Fibroblast of gingiva (primary cell): ENCODE results near the gene OPHN1.
"Not testable (repeated sequence)": the region's sequence is repeated elsewhere in the genome, so short reads cannot be mapped to it uniquely, and the experiment has no call there.

Experiments used
- DNase-seq: peaks from one replicate; pipeline ENCODE4 v3.0.0-alpha.2; 2011; ENCODE audit warnings: low read depth

The OPHN1 gene

DNA sequence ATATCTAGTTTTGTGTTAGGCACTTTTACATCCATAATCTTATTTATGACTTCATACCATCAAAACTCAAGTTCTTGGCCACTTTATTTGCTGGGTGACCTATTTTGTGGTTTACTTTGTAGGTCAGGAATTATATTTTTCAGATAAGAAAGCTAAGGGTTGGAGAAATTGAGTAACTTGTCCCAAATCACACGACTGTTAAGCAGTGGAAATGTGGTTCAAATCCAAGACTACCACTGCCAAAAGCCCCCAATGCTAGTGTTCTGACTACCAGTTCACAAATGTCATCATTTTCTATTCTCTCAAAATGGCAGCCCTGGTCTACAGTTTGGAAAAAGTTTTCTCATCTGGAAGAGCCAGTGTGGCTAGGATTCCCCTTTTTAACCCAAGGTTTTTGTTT is 74.6 kb downstream of the OPHN1 start:
- DNase-seq = no peak

DNA sequence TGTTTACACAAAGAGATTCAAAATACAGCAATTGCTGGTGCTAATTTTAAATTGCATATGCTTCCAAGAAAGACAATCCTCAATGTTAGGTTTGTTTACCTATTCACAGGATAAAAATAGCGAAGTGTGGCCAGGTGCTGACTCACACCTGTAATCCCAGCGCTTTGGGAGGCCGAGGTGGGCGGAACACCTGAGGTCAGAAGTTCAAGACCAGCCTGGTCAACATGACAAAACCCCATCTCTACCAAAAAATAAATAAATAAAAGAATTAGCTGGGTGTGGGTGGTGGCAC is 77.7 kb downstream of the OPHN1 start:
- no peak for DNase-seq

DNA sequence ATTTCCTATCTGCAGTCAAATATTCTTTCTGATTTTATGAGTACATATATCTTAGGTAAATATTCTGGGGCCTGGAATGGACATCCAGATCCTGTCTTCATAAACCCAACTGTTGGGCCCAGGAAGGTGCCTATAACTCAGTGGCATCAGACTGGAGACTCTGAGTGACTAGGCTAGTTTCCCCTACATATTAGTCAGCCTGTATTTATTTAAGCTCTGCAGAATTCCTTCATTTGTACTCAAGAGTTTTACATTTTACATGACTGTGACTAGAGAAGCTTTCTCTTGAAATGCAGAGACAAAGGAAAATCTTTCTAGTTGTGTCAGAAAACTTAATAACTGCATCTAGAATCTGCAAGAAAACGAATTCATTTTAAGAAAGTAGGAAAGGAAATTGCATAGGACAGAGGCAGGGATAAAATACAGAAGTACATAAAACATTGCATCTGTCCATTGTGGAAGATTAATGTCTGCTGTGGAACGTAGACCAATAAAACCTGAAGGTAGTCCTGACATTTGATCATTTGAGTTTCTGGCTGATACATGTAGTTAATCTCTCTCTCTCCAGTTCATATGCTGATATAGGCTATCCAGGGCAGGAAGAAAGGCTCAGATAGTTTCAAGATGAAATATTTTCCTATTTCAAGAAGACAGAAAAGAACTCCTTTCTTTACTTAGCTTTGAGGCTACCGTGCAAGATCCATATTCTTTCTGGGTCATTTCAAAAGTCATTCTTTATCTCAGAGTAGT is 78.2 kb downstream of the OPHN1 start:
- DNase-seq = no peak

DNA sequence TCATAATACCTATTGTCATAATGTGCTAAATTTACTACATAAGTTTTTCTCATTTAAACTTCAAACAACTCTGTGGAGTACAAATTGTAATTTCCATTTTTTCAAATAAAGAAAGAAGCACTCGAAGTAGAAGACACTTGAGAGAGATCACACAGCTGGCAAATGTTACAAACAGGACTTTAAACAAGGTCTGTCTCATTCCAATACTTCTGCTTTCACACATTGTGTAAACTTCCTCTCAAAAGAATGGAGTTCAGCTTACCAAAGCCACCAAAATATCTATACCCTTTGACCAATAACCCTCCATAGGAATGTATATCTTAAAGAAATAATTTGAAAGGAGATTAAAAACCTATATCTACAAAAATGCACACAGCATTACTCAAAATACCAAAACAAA is 88.3 kb downstream of the OPHN1 start:
- DNase-seq = no peak

DNA sequence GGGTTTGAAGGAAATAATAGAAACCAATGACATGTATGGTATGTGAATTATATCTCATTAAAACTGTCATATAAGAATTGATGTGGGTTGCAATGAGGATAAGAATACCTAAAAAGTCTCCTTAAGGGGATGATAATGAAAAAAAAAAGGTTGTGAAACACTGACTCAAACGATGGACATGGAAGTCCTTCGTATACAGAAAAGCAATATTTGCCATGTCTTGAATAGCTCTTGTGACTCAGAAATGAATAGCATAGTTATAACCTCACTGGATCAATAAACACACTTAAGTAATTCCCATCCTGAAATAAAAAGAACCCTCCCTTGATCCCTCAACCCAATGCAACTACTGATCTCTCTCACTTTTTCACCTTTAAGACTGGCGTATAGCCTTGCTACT is 89.7 kb downstream of the OPHN1 start:
- no peak for DNase-seq

DNA sequence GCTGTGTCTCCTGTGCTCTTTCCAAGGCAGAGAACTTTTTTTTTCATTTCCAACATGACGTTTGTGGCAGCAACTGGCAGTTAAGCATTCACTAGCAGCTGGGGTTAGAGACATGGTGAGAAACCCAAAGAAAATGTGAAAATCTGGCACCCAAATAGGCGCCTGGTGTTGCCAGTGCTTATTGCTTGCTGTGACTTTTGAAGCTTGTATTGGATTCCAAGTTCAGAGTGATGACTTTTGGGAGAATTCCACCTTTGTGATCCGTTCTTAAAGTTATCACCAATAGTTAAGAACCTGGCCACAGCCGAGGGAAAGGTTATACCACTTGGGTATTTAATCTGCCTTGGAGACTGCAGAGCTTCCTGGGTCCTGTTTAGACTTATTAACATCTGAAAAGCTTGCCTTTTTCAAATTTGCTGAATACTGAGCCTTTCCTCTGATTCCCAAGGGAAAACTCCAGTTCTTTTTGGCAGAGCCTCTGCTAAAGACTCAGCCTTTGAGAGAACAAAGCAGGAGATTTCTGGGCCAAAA is 101.0 kb downstream of the OPHN1 start:
- DNase-seq = peak; percentile 22

DNA sequence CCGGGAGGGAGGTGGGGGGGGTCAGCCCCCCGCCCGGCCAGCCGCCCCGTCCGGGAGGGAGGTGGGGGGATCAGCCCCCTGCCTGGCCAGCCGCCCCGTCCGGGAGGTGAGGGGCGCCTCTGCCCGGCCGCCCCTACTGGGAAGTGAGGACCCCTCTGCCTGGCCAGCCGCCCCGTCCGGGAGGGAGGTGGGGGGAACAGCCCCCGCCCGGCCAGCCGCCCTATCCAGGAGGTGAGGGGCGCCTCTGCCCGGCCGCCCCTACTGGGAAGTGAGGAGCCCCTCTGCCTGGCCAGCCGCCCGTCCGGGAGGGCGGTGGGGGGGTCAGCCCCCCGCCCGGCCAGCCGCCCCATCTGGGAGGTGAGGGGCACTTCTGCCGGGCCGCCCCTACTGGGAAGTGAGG is 106.5 kb downstream of the OPHN1 start:
- DNase-seq = not testable (repeated sequence)

DNA sequence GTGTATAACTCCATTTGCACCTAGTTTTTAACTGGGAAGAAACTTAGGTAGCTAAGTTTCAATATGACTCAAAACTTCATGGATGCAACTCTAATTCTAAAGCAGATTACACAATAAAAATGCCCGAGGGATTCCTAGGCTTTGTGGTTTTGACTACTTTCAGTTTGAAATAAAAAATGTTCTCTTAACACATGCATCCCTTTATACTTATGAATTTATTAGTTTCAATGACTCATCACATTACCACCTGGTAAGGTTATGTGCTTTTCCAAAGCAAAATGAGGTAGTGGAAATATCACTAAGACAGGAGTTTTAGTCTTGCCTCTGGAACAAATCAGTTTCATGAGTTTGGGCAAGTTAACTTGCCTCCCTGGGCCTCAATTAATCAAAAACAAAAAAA is 125.5 kb downstream of the OPHN1 start:
- peak; percentile 69 for DNase-seq

DNA sequence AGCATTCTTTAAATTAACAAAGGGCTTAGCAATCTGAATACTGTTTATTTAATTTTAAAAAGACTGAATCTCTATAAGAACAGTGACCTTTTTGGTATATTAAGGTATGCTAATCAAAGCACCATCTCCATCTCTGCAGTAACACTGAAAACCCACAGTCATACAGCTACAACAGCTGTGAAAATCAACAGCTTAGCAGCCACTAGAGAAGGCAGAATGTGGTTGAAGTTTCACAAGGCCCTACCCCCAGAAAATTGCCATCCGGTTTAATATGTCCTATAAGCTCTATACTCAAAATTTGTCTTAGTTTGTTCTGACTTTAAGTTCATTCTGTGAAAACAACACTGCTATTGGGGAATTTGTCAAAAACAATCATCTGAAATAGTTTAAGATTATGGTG is 128.7 kb downstream of the OPHN1 start:
- DNase-seq = no peak

DNA sequence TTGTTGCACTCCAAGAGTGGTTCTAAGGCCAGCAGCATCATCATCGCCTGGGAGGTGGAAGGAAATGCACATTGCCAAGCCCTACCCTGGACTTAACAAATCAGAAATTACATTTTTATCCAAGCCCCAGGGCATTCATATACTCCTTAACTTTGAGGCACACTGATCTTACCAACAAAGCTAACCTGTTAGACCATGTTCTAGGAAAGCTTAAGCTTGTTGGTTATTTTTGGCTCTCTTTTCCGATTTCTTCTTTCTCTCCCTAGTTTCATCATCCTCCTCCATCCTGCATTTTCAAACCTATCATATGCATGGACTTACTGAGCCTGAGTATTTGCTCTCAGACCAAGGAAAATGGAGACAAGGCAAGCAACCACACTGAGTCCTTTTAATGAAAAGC is 133.4 kb downstream of the OPHN1 start:
- DNase-seq = peak; percentile 5

DNA sequence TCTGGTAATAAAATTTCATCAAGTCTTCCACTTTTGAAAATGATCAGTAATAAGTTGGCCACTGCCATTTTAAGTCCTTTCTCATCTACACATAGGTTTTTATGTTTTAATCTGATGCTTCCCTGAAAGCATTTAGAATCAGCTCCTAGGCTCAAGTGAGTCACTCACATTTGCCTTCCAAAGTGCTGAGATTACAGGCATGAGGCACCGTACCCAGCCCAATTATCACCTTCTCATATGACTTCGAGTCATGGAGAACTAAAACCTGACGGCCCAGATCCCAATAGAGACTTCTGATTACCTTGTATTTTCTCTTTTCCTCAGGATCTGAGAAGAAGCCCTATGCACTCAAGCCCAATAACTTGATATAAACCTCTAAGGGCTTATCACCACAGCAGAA is 140.8 kb downstream of the OPHN1 start:
- DNase-seq = no peak

DNA sequence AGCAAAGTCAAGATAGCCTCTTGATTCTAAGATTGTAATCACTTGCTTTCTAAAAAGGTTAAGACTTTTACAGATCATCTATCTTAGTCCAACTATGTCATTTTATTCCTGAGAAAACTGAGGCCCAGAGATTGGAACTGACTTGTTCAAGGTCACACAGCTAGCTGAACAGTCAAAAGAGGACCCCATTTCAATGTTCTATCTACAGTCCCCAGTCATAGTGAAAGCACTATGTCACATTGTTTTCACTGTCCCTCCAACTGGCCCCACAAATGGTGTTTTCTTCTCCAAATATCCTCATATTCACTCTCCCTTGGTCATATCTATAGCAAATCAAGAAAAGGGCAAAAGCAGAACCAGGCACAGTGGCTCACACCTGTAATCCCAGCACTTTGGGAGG is 145.2 kb downstream of the OPHN1 start:
- no peak for DNase-seq

DNA sequence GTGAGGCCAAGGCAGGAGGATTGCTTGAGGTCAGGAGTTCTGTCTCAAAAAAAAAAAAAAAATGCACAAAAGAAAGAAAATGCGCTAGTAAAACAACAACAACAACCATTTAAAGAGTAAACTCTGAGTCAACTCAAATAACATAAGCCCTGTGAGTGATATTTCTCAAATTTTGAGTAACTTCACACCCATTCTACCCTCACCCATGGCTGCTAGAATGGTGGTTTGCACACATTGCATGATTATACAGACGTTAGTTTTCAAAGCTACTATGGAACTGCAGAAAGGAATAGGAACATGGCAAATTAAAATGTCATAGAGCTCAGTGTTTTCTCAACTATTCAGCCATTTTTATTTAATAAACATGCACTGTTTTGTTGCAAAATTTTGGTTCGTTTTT is 145.9 kb downstream of the OPHN1 start:
- DNase-seq = no peak

DNA sequence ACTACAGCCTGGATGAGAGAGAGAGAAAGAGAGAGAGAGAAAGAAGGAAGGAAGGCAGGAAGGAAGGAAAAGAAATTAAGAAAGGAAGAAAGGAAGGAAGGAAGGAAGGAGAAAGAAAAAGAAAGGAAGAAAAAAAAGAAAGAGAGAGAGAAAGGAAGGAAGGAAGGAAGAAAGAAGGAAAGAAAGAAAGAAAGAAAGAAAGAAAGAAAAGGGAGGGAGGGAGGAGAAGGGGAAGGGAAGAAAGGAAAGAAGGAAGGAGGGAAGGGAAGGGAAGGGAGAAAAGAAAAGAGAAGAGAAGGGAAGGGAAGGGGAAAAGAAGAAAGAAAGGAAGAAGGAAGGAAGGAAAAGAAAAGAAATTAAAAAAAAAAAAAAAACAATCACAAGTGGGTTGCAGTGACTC is 146.3 kb downstream of the OPHN1 start:
- DNase-seq = no peak

DNA sequence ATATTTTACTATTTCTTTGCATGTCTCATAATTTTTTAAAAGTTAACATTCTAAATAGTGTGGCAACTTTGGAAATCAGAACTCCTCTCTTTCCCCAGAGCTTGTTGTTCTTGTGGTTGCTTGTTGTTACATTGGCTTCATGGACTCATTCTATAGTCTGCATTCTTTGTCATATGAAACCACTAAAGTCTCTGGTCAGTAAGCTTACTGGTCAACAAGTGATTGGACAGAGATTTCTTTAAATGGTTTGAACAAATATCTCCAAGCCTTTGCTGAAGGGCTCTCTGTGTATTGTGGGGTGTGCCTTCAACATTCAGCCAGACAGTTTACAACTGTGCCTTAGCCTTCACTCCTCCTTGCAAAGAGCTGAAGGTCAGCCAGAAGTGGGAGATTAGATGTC is 147.2 kb downstream of the OPHN1 start:
- peak; percentile 45 for DNase-seq

DNA sequence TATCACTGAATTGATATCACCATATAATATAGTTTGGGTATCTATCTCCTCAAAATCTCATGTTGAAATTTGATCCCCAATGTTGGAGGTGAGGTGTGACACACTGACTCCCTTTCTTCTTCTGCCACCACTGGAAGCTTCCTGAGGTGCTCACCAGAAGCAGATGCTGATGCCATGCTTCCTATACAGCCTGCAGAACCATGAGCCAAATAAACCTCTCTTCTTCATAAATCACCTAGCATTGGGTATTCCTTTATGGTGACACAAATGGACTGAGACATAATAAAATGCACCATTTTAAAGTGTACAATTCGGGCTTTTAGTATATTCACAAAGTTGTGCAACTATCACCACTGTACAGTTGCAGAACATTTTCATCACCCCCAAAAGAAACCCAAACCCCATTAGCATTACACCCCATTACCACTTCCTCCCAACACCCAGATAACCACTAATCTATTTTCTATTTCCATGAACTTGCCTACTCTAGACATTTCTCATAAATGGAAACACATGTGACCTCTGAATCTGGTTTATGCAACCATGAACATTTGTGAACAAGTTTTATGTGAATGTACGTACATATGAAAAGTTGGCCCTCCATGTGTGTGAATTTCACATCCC is 148.9 kb downstream of the OPHN1 start:
- no peak for DNase-seq

DNA sequence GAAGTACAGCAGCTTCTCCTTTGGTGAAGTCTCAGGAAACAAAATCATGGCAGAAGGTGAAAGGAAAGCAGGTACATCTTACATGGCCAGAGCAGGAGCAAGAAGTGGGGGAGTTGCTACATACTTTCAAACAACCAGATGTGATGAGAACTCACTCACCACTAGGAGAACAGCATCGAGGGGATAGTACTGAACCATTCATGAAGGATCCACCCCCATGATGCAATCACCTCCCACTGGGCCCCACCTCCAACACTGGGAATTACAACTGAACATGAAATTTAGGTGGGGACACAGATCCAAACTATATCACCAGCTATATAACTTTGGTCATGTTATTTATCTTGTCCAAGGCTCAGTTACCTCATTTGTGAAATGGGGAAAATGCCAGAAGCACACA is 159.4 kb downstream of the OPHN1 start:
- DNase-seq = no peak

DNA sequence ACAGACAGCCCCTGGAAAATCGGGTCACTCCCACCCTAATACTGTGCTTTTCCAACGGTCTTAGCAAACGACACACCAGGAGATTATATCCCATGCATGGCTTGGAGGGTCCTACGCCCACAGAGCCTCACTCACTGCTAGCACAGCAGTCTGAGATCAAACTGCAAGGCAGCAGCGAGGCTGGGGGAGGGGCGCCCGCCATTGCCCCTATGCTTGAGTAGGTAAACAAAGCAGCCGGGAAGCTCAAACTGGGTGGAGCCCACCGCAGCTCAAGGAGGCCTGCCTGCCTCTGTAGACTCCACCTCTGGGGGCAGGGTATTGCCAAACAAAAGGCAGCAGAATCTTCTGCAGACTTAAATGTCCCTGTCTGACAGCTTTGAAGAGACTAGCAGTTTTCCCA is 168.5 kb downstream of the OPHN1 start:
- DNase-seq = not testable (repeated sequence)

DNA sequence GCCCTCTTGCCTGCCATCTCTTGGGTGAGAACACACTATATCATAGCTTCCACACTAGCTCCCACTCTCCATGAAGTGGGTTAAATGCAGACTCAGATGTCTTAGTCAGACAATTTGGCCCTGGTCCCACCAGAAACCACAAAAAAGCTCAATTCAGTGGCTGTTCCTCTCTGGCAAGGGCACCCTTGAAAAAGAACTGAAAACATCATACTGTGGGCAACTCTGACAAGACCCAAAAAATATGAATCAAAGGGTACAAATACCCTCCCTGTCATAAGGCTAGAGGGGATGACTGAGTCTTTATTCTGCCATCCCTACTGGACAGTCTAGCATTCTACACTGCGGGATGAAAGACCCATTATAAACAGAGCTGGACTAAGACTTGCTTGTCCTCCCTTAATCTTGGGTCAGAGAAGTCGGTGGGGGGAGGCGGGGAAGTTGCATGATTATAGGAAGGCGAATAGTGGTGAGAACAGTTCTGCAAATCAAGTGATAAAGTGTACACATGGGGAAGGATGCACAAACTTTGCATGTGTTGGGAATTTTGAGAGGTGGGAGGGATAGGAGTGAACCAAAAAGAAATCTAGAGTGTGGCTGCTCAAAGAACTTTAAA is 172.1 kb downstream of the OPHN1 start:
- peak; percentile 3 for DNase-seq

DNA sequence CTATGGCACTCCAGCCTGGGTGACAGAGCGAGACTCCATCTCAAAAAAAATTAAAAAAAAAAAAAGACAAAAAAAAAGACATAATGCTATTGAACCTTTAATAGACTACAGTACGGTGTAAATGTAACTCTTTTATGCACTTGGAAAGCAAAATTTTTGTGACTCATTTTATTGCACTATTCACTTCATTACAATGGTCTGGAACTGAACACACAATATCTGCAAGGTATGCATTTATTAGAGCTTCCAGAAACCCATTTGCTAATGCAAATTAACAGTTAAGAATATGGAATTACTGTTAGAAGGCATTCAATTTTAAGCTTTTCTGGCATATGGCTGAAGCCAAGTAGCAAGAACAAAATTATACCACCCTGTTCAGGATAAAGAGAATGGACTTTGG is 176.3 kb downstream of the OPHN1 start:
- DNase-seq = no peak

DNA sequence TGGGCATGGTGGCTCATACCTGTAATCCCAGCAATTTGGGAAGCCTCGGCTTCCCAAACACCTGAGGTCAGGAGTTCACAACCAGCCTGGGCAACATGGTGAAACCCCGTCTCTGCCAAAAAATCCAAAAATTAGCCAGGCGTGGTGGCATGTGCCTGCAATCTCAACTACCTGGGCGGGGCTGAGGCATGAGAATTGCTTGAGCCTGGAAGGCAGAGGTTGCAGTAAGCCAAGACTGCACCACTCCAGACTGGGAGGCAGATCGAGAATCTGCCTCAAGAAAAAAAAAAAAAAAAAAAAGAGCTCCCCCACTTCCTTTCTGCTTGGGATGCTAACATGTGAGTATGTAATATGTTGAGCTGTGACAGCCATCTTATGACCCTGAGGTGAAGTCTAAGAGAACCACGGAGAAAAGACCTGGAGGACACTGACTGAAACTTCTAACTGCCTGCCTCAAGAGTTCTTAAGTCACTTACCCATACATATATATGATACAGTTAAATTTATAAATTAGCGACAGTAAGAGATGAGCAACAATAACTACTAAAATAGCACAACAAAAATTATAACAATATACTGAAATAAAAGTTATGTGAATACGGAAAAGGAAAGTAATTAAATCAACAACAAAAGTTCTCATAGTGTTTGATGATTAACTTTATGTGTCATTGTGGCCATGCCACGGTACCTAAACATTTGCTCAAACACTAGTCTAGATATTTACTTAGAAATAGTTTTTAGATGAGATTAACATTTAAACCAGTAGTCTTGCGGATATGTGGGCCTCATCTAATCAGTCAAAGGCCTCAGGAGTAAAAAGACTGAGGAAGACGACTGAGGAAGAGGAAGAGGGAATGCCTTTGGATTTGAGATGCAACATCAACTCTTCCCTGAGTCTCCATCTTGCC is 178.3 kb downstream of the OPHN1 start:
- DNase-seq = no peak

DNA sequence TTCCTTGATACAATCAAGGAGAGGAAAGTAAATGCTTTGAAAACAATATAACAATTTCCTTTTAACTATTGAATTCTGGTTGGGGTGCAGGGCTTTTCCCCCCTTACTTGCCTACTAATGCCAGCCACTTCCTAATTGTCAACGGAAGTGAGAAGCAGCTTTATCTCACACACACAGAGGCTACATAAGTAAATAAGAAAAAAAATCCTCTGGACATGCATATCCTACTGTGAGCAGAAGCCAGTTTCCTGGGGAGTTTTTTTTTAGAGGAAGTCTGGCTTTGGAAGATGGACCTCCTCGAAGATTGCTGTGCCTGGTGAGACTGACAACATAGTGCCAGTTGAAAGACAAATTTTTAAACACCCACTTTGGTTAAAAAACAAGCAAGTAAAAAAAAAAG is 180.6 kb downstream of the OPHN1 start:
- DNase-seq = no peak

DNA sequence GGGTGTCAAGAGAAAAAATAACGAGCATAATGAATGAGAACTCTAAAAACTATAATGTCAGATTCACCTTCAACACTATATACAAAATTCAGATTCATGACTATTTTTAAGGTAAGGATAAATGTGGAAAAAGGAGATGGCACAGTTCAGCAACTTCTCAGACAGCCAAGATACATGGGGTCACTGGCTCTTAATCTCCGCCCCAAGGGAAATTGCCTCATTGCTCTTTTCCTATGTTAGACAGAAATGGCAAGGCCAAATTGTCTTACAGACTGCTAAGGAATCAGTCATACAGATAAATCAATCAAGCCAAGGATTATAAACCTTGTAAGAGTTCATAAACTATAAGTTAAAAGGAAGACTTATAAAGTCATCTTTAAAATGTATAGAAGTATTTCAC is 183.4 kb downstream of the OPHN1 start:
- no peak for DNase-seq
